ENCODE data around the gene CMC2.

DNA sequence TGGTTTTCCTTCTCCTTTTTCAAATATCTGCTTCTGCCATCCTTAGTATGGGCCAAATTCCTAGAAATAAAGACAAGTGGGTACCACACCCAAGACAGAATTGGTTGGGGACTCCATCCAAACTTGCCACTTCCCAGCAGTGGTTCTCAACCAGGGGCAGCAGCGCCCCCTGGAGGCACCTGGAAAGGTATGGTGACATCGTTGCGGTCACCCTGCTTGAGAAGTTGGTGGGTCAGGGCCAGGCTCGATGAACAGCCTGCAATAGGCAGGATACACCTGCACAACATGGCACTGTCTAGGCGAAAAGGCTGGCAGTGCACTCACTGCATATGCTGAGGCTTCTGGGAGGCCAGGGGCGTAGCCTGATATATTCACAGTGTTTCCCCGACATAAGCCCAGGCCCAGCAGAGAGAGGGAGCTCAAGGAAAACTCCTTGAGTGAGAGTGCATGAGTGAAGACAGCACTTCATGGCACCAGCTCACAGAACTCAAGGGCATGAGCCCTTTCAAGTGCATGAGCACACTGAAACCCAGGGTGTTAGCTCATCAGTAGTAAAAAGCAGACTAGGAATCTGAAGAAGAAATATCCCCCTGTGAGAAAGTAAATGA, 57.7 kb downstream of the CMC2 start:
- TF ChIP-seq, protein P1, sequence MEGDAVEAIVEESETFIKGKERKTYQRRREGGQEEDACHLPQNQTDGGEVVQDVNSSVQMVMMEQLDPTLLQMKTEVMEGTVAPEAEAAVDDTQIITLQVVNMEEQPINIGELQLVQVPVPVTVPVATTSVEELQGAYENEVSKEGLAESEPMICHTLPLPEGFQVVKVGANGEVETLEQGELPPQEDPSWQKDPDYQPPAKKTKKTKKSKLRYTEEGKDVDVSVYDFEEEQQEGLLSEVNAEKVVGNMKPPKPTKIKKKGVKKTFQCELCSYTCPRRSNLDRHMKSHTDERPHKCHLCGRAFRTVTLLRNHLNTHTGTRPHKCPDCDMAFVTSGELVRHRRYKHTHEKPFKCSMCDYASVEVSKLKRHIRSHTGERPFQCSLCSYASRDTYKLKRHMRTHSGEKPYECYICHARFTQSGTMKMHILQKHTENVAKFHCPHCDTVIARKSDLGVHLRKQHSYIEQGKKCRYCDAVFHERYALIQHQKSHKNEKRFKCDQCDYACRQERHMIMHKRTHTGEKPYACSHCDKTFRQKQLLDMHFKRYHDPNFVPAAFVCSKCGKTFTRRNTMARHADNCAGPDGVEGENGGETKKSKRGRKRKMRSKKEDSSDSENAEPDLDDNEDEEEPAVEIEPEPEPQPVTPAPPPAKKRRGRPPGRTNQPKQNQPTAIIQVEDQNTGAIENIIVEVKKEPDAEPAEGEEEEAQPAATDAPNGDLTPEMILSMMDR (IDR thresholded peaks at IDR 0.05) = peak; percentile 73
- TF ChIP-seq POLR2AphosphoS5 (IDR thresholded peaks at IDR 0.05; ENCODE audit: low read depth, low read length) = no peak

Measured in Panc1 (cell line).